Mesendoderm (in vitro differentiated cells): ENCODE measurements around the gene PPP1R27.

Experiments used
- DNase-seq: peaks from one replicate; pipeline ENCODE4 v3.0.0; 2013
- H2AK5ac ChIP-seq: 2 replicates; pipeline ENCODE4 v1.6.1; 2013; ENCODE audit warnings: low read length, inconsistent platforms
- H2BK120ac ChIP-seq: 2 replicates; pipeline ENCODE4 v1.6.1; 2013; ENCODE audit warnings: low read depth, mild to moderate bottlenecking, low read length, moderate library complexity, mixed read lengths
- H2BK15ac ChIP-seq: replicated peaks from 2 replicates; pipeline ENCODE4 v1.6.1; 2013; ENCODE audit warnings: low read depth, mild to moderate bottlenecking, moderate library complexity
- H2BK5ac ChIP-seq: 2 replicates; pipeline ENCODE4 v1.6.1; 2013; ENCODE audit warnings: low read length, inconsistent platforms
- H3K18ac ChIP-seq: 2 replicates; pipeline ENCODE4 v1.6.1; 2013; ENCODE audit warnings: mild to moderate bottlenecking, low read length, mixed read lengths
- H3K23ac ChIP-seq: one replicate; pipeline ENCODE4 v1.6.1; 2013; ENCODE audit warnings: low read length
- H3K27ac ChIP-seq: 2 replicates; pipeline ENCODE4 v1.5.1; 2013; ENCODE audit warnings: low read depth, mild to moderate bottlenecking, inconsistent platforms, low read length, moderate library complexity
- H3K27me3 ChIP-seq: 2 replicates; pipeline ENCODE4 v1.6.1; 2013; ENCODE audit warnings: low read length, control low read depth, mild to moderate bottlenecking, inconsistent platforms; ENCODE audit not compliant: insufficient read depth, poor library complexity
- H3K36me3 ChIP-seq: 2 replicates; pipeline ENCODE4 v1.6.1; 2013; ENCODE audit warnings: low read length, inconsistent platforms; ENCODE audit not compliant: control insufficient read depth, insufficient read depth
- H3K4ac ChIP-seq: one replicate; pipeline ENCODE4 v1.6.1; 2013; ENCODE audit warnings: low read depth, mild to moderate bottlenecking, low read length, moderate library complexity
- H3K4me1 ChIP-seq: 2 replicates; pipeline ENCODE4 v1.6.1; 2013; ENCODE audit warnings: low read depth, low read length, inconsistent platforms; ENCODE audit not compliant: control insufficient read depth
- H3K4me2 ChIP-seq: 2 replicates; pipeline ENCODE4 v1.6.1; 2013; ENCODE audit warnings: low read length
- H3K4me3 ChIP-seq: 2 replicates; pipeline ENCODE4 v1.5.1; 2013; ENCODE audit warnings: mild to moderate bottlenecking, low read length
- H3K56ac ChIP-seq: one replicate; pipeline ENCODE4 v1.6.1; 2013; ENCODE audit warnings: low read length
- H3K79me1 ChIP-seq: 2 replicates; pipeline ENCODE4 v1.6.1; 2013; ENCODE audit warnings: low read length, inconsistent platforms
- H3K79me2 ChIP-seq: 2 replicates; pipeline ENCODE4 v1.6.1; 2013; ENCODE audit warnings: mild to moderate bottlenecking, low read length; ENCODE audit not compliant: control insufficient read depth, insufficient read depth
- H3K9ac ChIP-seq: 2 replicates; pipeline ENCODE4 v1.6.1; 2013; ENCODE audit warnings: low read length, inconsistent platforms
- H4K5ac ChIP-seq: one replicate; pipeline ENCODE4 v1.6.1; 2013; ENCODE audit warnings: low read length
- H4K8ac ChIP-seq: one replicate; pipeline ENCODE4 v1.6.1; 2013; ENCODE audit warnings: low read depth, mild to moderate bottlenecking, control low read depth, low read length, moderate library complexity
- WGBS: extraction: QIAGEN DNeasy Blood & Tissue Kit; methylation state at CpG from one replicate; pipeline ENCODE4 v1.1.7; 2013; ENCODE audit warnings: low lambda C conversion rate, missing lambda C conversion rate; ENCODE audit not compliant: insufficient coverage; ENCODE audit errors: extremely low coverage; 5-methylcytosine and 5-hydroxymethylcytosine counted together

Gene PPP1R27

DNA sequence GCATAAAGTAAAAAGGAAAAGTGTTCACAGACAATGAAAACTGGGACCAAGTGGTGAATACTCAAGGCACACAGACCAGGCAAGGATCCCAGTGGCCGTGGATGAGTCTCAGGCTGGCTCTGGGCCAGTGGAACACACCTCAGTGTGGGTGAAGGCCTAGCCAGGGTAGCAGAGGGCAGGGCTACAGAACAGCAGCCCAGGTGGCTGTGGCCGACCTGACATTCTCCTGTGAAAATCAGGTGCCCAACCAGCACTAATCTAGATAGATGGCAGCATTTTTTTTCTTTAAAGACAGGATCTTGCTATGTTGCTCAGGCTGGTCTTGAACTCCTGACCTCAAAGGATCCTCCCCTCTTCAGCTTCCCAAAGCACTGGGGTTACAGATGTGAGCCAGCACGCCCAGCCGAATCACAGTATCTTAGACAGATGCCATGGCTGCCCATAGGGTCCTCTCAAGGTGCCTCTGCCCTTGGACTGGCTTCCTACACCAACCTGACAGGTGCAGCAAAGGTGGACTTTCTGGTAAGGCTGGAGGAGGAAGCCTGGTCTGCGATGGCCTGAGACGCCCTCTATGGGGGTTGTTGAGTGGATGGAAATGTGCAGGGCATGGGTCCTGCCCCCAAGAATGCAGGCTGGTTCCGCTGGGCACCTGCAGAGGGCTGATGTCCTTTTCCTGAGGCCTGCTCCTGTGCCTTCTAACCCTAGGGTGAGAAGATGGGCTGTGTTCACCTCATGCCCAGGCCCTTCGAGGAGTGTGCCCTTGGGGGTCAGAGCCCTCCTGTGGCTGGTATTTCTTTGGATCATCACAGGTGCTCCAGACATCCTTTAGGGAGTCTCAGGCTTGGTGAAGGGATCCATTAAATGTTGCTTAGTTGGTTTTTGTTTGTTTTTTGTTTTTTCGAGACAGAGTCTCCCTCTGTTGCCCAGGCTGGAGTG is 29.3 kb upstream of the PPP1R27 start:
- Histone ChIP-seq H4K8ac (no peak overlapping the region), H3K56ac (no peak overlapping the region), H3K4ac (no peak overlapping the region), H3K79me2 (peaks cover 18% of the 10 kb centered on the region), H3K4me2 (no peak overlapping the region), H3K9ac (no peak overlapping the region), H2BK5ac (no peak overlapping the region), H3K18ac (no peak overlapping the region), H2BK120ac (no peak overlapping the region), H2AK5ac (no peak overlapping the region), H3K4me3 (no peak overlapping the region), H3K23ac (no peak overlapping the region), H3K36me3 (peaks cover 2% of the 10 kb centered on the region), H3K79me1 (peaks cover 14% of the 10 kb centered on the region), H2BK15ac (no peak overlapping the region), H3K27ac (no peak overlapping the region), H3K4me1 (no peaks in the 10 kb centered on the region), H4K5ac (no peak overlapping the region), H3K27me3 (no peaks in the 10 kb centered on the region)
- DNase-seq: peak; percentile 52
- WGBS: no CpG with 5 or more reads among the region's 9 CpGs

DNA sequence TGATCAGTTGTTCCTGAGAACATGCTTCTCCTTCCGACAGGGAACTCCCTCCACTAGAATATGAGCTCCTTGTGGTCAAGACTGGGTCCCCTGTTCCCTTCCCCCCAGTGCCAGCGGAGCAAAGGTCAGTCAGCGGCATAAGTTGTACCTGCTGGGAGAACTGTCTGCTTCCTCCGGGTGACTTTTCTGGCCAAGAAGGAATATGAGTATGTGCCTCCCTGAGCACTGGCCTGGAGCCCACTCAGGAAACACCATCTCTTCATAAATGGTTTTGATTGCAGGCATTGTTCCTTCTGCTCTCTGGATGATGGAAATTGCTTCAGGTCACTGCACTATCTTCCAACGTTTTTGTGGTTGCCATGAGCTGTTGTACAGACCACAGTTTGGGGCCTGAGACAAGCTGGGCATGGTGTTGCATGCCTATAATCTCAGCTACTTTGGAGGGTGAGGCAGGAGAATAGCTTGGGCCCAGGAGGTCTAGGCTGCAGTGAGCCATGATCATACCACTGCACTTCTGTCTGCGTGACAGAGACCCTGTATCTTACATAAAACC is 28.3 kb upstream of the PPP1R27 start:
- Histone ChIP-seq H3K18ac (no peak overlapping the region), H2BK5ac (no peak overlapping the region), H3K36me3 (peaks cover 2% of the 10 kb centered on the region), H3K9ac (no peak overlapping the region), H2BK120ac (no peak overlapping the region), H3K4me3 (no peak overlapping the region), H3K79me1 (peaks cover 20% of the 10 kb centered on the region), H3K23ac (no peak overlapping the region), H3K4me2 (no peak overlapping the region), H3K27me3 (no peaks in the 10 kb centered on the region), H3K4me1 (peaks cover 2% of the 10 kb centered on the region), H3K56ac (no peak overlapping the region), H2BK15ac (no peak overlapping the region), H3K79me2 (peaks cover 27% of the 10 kb centered on the region), H4K8ac (no peak overlapping the region), H4K5ac (no peak overlapping the region), H3K27ac (no peak overlapping the region), H2AK5ac (no peak overlapping the region), H3K4ac (no peak overlapping the region)
- no CpG with 5 or more reads among the region's 6 CpGs for WGBS
- no peak for DNase-seq

DNA sequence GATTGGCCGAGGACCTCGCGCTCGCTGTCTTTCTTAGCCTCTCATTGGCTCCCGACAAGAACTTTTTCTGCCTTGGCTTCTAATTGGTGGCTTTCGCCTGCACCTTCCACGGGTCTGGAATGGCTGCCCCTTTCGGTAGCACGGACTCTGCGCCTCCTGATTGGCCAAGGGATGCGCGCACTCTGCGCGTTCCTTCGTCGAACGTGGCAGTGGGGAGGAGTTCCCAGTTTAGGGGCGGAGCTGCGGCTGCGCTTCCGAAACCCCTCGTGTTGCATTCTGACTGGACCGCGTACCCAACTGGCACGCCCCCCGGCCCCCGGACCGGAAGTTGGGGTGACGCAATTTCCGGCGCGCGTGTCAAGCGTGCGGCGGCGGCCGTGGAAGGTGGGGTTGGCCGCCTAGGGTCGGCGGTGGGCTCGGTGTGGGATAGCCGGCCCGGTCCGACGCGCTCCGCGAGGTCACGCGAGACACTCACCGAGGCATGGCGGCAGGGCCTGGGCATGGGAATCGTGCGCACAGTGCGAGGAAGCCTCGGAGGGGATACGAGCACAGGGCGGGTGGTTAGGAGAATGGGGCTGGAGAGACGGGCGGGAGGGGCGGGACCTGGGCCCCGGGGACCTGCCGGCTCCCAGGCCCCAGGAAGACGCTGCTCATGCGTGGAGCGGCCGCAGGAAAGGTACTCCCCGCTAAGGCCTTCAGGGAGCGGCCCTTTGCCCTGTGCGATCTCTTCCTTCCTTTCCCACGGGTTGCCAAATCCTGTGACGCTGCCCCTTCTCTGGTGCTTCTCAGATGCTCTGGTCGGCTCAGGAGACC is 26.1 kb upstream of the PPP1R27 start:
- H3K18ac ChIP-seq: peak overlapping the region; percentile 34
- WGBS: no CpG with 5 or more reads among the region's 74 CpGs
- H2BK120ac ChIP-seq: no peak overlapping the region
- peak overlapping the region; percentile 55 for H3K27ac ChIP-seq
- peak overlapping the region; percentile 94 for H3K4me3 ChIP-seq
- no peaks in the 10 kb centered on the region for H3K27me3 ChIP-seq
- H3K4me1 ChIP-seq: peaks cover 2% of the 10 kb centered on the region
- H3K9ac ChIP-seq: peak overlapping the region; percentile 97
- peak overlapping the region; percentile 100 for H3K56ac ChIP-seq
- H2BK15ac ChIP-seq: no peak overlapping the region
- peaks cover 35% of the 10 kb centered on the region for H3K79me2 ChIP-seq
- H3K4ac ChIP-seq: peak overlapping the region; percentile 90
- peak overlapping the region; percentile 72 for H2AK5ac ChIP-seq
- H3K79me1 ChIP-seq: peaks cover 26% of the 10 kb centered on the region
- H4K5ac ChIP-seq: peak overlapping the region; percentile 71
- DNase-seq: peak; percentile 100
- peaks cover 6% of the 10 kb centered on the region for H3K36me3 ChIP-seq
- H2BK5ac ChIP-seq: peak overlapping the region; percentile 81
- peak overlapping the region; percentile 39 for H3K4me2 ChIP-seq
- no peak overlapping the region for H4K8ac ChIP-seq
- no peak overlapping the region for H3K23ac ChIP-seq

GRCh38 chr17:81859906-81860755 is 25.3 kb upstream of the PPP1R27 start, which contains the start of gene P4HB:
TSS of gene P4HB (minus strand) at chr17:81860535. CDS start at chr17:81860471, 64 bp downstream.
- peaks cover 2% of the 10 kb centered on the region for H3K4me1 ChIP-seq
- H3K9ac ChIP-seq: peak within 1 kb of the TSS; percentile 97
- no peak within 1 kb of the TSS for H2BK15ac ChIP-seq
- H3K4me2 ChIP-seq: peak within 1 kb of the TSS; percentile 49
- H3K79me2 ChIP-seq: peaks cover 36% of the 10 kb centered on the region
- H2AK5ac ChIP-seq: peak within 1 kb of the TSS; percentile 72
- DNase-seq: no peak
- H3K27ac ChIP-seq: peak within 1 kb of the TSS; percentile 55
- H3K4me3 ChIP-seq: peak within 1 kb of the TSS; percentile 94
- peaks cover 25% of the 10 kb centered on the region for H3K79me1 ChIP-seq
- no CpG with 5 or more reads among the region's 95 CpGs for WGBS
- peak within 1 kb of the TSS; percentile 100 for H3K56ac ChIP-seq
- H3K23ac ChIP-seq: peak within 1 kb of the TSS; percentile 95
- peak within 1 kb of the TSS; percentile 81 for H2BK5ac ChIP-seq
- peak within 1 kb of the TSS; percentile 92 for H3K18ac ChIP-seq
- H4K8ac ChIP-seq: no peak within 1 kb of the TSS
- peak within 1 kb of the TSS; percentile 62 for H2BK120ac ChIP-seq
- peak within 1 kb of the TSS; percentile 71 for H4K5ac ChIP-seq
- H3K4ac ChIP-seq: peak within 1 kb of the TSS; percentile 90
- H3K27me3 ChIP-seq: no peaks in the 10 kb centered on the region
- H3K36me3 ChIP-seq: peaks cover 6% of the 10 kb centered on the region
